GM19239 (cell line): ENCODE measurements around the gene ADAM8.
"Not testable (repeated sequence)": the region's sequence is repeated elsewhere in the genome, so short reads cannot be mapped to it uniquely, and the experiment has no call there.

ENCODE experiments used
- DNase-seq: peaks from one replicate; pipeline ENCODE4 v3.0.0; 2011; ENCODE audit warnings: low spot score; ENCODE audit not compliant: insufficient read length
- FAIRE-seq: peaks from 2 replicates; lab custom pipeline; 2011; peaks lifted over from hg19 to GRCh38; lab: Jason Lieb, UNC

Gene ADAM8

GRCh38 chr10:133270773-133271297, 5.8 kb downstream of the ADAM8 start:
- no peak for DNase-seq
- FAIRE-seq = no peak

DNA sequence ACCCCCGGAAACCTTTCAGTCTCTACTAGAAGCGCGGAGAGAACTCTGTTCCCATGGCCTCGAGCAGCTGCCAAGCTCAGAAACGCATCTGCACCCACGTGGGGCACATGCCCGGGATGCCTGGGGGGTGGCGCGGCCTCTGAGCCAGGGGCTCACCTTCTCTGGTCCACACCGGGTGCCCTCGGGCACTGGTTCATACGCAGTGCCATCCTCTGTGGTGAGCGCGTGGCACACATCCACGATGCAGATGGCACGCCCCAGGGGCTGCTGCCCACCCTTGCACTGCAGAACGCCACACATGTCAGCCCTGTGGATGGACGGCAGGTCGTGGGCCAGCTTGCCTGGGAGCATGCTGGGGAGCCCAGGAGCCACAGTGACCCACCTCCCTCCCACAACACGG, 6.5 kb downstream of the ADAM8 start:
- DNase-seq (no peak), FAIRE-seq (no peak)

GRCh38 chr10:133269367-133269766, 7.3 kb downstream of the ADAM8 start:
- no peak for DNase-seq
- no peak for FAIRE-seq

GRCh38 chr10:133268532-133268931, 8.1 kb downstream of the ADAM8 start:
- no peak for DNase-seq
- FAIRE-seq = no peak

- FAIRE-seq (no peak), DNase-seq (no peak)
Observed at GRCh38 chr10:133267829-133268228, 8.8 kb downstream of the ADAM8 start.

- FAIRE-seq (no peak), DNase-seq (no peak)
Observed at GRCh38 chr10:133267293-133267692, 9.4 kb downstream of the ADAM8 start.

- FAIRE-seq (no peak), DNase-seq (no peak)
Observed at GRCh38 chr10:133266056-133266795, 10.4 kb downstream of the ADAM8 start.

GRCh38 chr10:133265052-133265451, 11.6 kb downstream of the ADAM8 start:
- FAIRE-seq, DNase-seq: not testable (repeated sequence)

- FAIRE-seq (no peak), DNase-seq (no peak)
Observed at GRCh38 chr10:133264461-133264860, 12.2 kb downstream of the ADAM8 start.

DNA sequence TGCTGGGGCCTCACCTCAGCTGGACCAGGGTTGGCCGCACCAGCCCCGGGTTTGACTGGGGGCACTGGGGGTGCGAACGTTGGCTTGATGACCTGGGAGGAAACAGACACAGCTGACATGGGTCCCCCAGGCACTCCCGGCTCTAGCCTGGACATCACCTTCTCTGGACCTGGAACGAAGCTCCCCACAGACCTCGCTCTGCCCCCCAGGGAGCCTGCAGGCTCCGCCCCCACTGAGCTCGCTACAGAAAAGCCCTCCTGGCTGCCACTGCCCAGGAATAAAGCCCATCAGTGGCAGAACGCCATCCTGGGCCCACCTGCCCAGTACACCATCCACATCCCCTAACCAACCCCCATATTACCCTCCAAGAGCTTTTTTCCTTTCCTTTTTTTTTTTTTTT, 13.0 kb downstream of the ADAM8 start:
- FAIRE-seq = no peak
- DNase-seq = no peak

DNA sequence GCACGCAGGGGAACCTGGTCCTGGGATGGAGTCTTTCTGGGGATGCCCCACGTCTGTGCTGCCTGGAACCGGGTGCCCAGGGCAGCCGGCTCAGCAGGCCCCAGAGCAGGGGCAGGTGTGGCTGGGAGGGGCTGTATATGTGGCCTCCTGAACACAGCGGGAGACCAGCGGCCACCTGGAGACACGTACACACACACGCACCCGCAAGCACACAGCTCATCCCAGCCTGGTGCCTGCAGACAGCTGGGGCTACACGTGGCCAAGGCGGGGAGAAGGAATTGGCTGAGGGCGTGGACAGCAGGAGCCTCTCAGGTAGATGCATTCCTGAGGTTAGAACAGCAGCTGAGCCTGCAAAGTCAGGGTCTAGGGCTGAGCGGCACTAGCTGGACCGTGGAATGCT, 14.0 kb downstream of the ADAM8 start:
- no peak for FAIRE-seq
- DNase-seq = no peak

- FAIRE-seq (peak; percentile 68), DNase-seq (peak; percentile 93)
Observed at GRCh38 chr10:133261726-133262325, 14.8 kb downstream of the ADAM8 start.

- FAIRE-seq = peak; percentile 72
- DNase-seq = peak; percentile 75
Observed at GRCh38 chr10:133260895-133261725, 15.6 kb downstream of the ADAM8 start.

- FAIRE-seq (no peak), DNase-seq (no peak)
Observed at GRCh38 chr10:133259602-133259989, 17.1 kb downstream of the ADAM8 start.

- FAIRE-seq (no peak), DNase-seq (no peak)
Observed at GRCh38 chr10:133258818-133259601, 17.7 kb downstream of the ADAM8 start.

GRCh38 chr10:133258066-133258817, 18.4 kb downstream of the ADAM8 start:
- peak; percentile 75 for DNase-seq
- FAIRE-seq = no peak

- DNase-seq (no peak), FAIRE-seq (peak; percentile 49)
Observed at GRCh38 chr10:133257489-133258065, 19.1 kb downstream of the ADAM8 start.

- FAIRE-seq (no peak), DNase-seq (no peak)
Observed at GRCh38 chr10:133255323-133255722, 21.3 kb downstream of the ADAM8 start.
